ENCODE data around the gene LYRM9.

- TF ChIP-seq, protein P1, sequence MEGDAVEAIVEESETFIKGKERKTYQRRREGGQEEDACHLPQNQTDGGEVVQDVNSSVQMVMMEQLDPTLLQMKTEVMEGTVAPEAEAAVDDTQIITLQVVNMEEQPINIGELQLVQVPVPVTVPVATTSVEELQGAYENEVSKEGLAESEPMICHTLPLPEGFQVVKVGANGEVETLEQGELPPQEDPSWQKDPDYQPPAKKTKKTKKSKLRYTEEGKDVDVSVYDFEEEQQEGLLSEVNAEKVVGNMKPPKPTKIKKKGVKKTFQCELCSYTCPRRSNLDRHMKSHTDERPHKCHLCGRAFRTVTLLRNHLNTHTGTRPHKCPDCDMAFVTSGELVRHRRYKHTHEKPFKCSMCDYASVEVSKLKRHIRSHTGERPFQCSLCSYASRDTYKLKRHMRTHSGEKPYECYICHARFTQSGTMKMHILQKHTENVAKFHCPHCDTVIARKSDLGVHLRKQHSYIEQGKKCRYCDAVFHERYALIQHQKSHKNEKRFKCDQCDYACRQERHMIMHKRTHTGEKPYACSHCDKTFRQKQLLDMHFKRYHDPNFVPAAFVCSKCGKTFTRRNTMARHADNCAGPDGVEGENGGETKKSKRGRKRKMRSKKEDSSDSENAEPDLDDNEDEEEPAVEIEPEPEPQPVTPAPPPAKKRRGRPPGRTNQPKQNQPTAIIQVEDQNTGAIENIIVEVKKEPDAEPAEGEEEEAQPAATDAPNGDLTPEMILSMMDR (IDR thresholded peaks at IDR 0.05): no peak
- TF ChIP-seq EP300 (IDR thresholded peaks at IDR 0.05) (no peak), POLR2AphosphoS5 (IDR thresholded peaks at IDR 0.05) (no peak)
Measured at GRCh38 chr17:27914382-27914781, 21.2 kb upstream of the LYRM9 start.

Data from sigmoid colon (tissue), 4 donors.